CD4-positive, alpha-beta T cell treated with Interferon alpha-2 for 1 hour (primary cell): ENCODE data around the gene SLC4A1.
"Not testable (repeated sequence)": the region's sequence is repeated elsewhere in the genome, so short reads cannot be mapped to it uniquely, and the experiment has no call there.

ENCODE experiments used
- DNase-seq, 2 donors: peaks; one replicate each; pipeline ENCODE4 v3.0.0-alpha.2; 2020 to 2022

Gene SLC4A1

GRCh38 chr17:44255915-44256314 lies 12.0 kb downstream of the SLC4A1 start:
- DNase-seq, result no peak

GRCh38 chr17:44254361-44255095 lies 13.4 kb downstream of the SLC4A1 start:
- no peak for DNase-seq

- DNase-seq, result no peak
Measured at GRCh38 chr17:44253006-44253405, 14.9 kb downstream of the SLC4A1 start.

GRCh38 chr17:44251062-44251461 lies 16.9 kb downstream of the SLC4A1 start:
- DNase-seq, result no peak

GRCh38 chr17:44249501-44250246 lies 18.3 kb downstream of the SLC4A1 start:
- no peak for DNase-seq

DNA sequence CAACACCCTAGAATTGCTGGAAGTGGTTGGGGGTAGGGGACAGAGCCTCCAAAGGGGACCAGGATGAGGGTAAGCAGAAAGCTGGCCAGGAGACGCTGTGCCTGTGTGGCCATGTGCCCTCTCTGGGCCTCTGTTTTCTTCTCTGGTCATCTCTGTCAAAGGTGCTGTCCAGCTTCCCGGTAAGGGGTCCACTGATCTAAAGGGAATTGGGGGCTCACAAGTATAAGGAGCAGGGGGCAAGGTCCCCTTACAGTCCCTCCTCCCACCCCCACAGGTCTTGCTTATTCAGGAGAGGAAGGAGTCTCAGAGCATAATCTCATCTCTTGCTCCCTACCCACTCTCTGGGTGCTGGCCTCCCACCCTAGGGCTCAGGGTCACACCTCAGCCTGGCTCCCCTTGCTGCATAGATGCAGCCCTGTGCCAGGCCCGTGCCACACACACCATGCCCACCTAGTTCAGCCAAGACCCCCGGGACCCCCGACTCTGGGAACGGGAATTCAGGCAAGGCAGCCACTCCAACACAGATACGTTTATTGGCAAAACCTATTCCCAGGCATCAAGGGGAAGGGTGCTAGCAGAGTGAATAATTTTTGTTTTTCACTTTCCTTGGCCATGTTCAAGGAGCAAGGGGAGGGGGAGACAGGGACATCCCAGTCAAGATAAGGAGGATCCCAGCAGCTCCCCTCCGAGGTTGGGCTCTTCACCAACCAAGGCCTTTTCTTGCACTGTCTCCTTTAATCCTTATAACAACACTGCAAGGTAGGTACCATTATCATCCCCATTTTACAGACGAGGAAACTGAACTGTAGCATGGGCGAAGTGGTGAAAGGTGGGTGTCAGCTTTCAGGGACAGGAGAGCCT lies 19.8 kb downstream of the SLC4A1 start:
- DNase-seq, result no peak

DNA sequence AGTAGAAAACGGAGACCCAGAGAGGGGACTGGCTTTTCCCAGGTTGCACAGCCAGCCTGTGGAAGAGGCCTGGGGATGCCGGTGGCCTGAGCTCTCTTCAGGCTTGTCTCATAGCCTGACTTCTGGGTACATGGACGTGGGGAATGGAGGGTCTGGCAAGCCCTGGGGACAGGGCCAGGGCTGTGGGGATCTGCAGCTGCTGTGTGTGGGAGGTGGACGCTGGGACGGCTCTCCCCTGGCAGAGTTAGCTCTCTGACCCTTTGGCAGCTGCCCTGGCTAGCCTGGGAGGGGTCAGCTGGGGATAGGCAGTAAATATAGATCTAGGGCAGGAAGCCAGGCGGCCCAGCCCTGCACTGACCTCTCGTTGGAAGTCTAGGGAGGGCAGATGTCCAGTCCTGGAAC lies 20.5 kb downstream of the SLC4A1 start:
- DNase-seq, result no peak

- DNase-seq, result no peak
Measured at GRCh38 chr17:44241106-44241624, 26.8 kb downstream of the SLC4A1 start.

- not testable (repeated sequence) for DNase-seq
Measured at GRCh38 chr17:44237886-44238285, 30.0 kb downstream of the SLC4A1 start.

DNA sequence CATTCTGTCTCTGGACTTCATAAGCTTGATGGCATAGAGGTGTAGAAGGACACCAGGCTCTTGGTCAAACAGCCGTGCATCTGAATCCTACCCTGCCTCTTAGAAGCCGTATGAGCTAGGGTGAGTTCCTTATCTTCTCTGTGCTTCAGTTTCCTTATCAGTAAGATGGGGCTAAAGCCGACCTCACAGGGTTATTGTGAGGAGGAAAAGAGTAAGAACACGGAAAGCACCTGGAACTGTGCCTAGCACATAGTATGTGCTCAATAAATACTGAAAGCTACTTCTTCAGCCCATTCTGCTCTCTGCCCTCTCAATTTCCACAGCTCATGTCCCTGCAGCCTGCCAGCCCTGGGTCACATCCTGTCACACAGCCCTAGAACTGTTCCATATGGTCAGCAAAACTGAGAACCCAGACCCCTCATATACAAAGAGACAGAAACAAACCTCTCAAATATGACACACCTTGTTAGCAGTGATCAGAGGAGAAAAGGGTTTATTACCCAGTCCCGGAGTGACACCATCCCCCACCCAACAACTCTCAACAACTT lies 31.4 kb downstream of the SLC4A1 start:
- DNase-seq, result no peak

GRCh38 chr17:44235583-44235936 lies 32.4 kb downstream of the SLC4A1 start:
- DNase-seq, result no peak

- DNase-seq, result no peak
Measured at GRCh38 chr17:44233582-44233981, 34.4 kb downstream of the SLC4A1 start.

DNA sequence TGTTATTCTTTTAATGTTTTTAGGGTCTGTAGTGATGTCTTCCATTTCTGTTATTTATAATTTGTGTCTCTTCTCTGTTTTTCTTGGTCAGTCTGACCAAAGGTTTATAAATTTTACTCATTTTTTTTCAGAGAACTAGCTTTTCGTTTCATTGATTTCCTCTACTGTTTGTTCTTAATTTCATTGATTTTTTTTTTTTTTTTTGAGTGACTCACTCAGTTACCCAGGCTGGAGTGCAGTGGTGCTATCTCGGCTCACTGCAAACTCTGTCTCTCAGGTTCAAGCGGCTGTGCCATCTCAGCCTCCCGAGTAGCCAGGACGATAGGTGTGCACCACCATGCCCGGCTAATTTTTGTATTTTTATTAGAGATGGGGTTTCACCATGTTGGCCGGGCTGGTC lies 35.9 kb downstream of the SLC4A1 start:
- DNase-seq, result no peak

DNA sequence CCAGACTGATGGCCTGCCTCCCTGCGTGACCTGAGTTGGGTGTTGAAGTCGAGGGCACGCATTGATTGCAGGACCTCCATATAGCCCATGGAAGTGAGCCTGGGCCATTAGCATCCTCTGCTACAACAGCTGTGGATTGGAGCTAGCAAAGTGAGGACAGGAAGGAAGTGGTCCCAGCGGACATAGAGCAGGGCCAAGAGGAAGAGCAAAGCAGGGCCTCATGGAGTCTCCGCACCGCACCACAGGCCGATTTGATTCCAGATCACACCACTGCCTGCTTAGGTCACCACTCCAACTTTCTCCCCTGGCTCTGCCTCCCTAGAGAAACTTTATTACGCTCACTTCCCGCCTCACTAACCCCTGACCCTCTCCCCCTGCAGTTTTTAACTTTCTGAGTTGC lies 37.8 kb downstream of the SLC4A1 start:
- no peak for DNase-seq

- no peak for DNase-seq
Measured at GRCh38 chr17:44229090-44229489, 38.8 kb downstream of the SLC4A1 start.

DNA sequence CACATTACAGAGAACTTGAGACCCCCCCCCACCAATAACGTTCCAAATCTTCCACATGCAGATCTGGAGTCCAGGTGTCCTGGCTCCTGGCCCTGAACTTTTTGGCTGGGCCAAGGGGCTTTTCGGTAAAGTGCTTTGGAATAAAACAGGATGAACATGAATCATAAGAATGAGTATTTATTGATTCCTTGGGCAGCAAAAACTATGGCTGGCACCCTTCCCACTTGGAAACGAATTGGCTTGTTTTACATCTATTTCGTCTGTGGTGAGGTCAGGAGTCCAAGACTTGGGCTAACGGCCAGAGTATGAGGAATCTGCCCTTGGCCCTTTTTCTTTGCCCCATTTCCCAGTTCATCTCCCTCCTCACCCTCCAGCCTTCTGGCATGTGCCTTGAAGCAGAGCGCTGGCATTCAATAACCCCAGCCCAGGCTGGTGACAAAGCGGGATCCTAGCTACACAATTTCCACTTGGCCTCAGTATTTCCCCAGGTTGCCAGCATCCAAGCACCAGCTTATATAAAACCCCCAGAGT lies 44.3 kb downstream of the SLC4A1 start:
- DNase-seq, result no peak

DNA sequence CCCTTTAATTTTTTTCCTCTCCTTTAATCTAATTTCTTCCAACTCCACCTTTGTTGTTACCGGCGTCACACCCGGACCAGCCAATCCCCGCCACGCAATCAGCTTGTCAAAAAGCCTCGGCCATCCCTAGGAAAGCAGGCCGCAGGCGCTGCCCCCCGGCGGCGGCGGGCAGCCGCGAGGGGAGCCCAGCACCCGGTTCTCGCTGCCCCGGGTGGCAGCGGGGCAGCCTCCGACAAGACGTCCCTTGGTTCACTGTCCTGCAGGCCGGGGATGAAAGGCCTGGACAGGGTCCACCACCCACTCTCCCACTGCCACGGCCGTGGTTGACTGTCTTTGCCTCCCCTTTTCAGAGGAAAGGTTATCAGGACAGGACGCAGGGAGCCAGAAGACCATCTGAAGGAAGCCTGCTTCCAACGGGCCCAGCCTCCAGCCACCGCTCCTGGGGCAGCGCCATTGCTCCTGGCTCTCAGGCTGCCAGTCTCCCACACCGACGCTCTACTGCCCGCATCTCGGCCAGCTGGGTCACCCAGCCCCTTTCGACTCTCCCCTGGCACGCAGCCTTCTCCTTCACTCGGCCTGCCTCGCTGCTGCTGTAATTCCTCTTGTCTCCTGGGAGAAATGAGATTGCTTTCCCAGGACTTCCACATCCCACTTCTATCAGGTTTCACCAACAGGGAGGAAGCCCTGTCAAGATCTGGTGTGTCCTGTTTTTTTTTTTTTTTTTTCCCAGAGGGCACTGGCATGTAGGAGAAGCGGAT lies 45.6 kb downstream of the SLC4A1 start:
- DNase-seq, result peak; percentile 44 to 65

- no peak for DNase-seq
Measured at GRCh38 chr17:44221862-44222111, 46.1 kb downstream of the SLC4A1 start.

DNA sequence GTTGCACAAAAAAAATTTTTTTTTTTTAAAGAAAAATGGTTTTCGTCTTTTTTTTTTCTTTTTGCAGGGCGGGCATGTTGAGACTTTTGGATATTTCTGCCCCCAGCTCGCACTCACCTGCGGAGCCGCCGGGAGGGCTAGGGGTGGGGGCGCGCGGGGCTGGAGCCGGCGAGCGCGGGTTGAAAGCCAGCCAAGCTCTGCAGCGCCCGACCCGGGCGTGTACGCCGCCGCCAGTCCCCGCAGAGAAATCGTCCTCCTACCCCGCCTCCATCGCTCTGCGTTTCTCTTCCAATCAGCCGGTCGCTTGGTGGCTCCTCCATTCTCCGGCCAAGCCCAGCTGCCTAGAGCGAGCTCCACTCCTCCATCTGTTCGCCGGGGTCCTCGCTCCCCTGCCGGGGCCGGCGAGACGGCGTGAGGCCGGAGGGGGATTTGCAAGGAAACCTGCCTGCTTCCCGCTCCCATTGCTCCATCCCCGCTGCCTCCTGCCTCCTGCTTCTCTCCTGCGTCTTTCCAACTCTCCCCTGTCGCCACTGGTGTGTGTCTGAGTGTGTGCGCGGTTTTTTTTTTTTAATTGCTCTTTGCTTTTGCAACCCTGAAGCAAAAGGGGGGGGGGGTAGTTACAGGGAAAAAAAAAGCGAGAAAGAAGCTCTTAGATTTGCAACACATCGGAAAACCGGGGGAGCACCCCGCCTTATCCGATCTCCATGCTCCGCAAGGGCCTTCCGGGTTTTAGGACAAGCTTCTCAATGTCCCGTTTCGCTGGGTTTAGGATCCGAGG lies 46.7 kb downstream of the SLC4A1 start:
- DNase-seq, result peak; percentile 56 to 69

GRCh38 chr17:44220213-44221083 lies 47.5 kb downstream of the SLC4A1 start:
- DNase-seq, result peak; percentile 39 to 61
